ENCODE data around the gene KRTAP11-1. TPM values are rescaled to one million over a fixed set of nuclear protein-coding genes. Genes with fewer than 3 reads are reported as not detected.
A peak's percentile ranks its signal among the peaks of the same experiment; 100 is the strongest.

The KRTAP11-1 gene
- total RNA-seq, 2 experiments from 2014 or later = not detected

- intact Hi-C loops (cut with micrococcal nuclease) = no loop called here
- H3K36me3 Mint-ChIP-seq (ENCODE audit: low read depth) = no peaks in the 10 kb centered on the region
- ChIA-PET POLR2A (no interaction called here), CTCF (interaction anchor here (0.7 to 1.5 kb wide), 8 partner anchors 8 to 247 kb away, joined by 3 to 9 read pairs (median 4); no protein-coding TSS in a partner anchor)
- H3K4me3 Mint-ChIP-seq = no peak overlapping the region
- ATAC-seq (peak; percentile 70), DNase-seq (peak; percentile 62)
- no peaks in the 10 kb centered on the region for H3K4me1 Mint-ChIP-seq (ENCODE audit: low read depth)
- H3K27me3 Mint-ChIP-seq = peaks cover 3% of the 10 kb centered on the region
- H3K27ac Mint-ChIP-seq = no peak overlapping the region
- peak; percentile 61 for TF ChIP-seq CTCF (IDR thresholded peaks at IDR 0.05)
- no peaks in the 10 kb centered on the region for H3K9me3 Mint-ChIP-seq
Measured at GRCh38 chr21:30839304-30839703, 42.1 kb downstream of the KRTAP11-1 start.

- CTCF ChIA-PET = interaction anchor here (1.4 to 1.5 kb wide), 2 partner anchors 10 to 53 kb away, joined by 3 to 7 read pairs; no protein-coding TSS in a partner anchor
- Mint-ChIP-seq H3K36me3 (ENCODE audit: low read depth) (no peaks in the 10 kb centered on the region), H3K4me1 (ENCODE audit: low read depth) (no peaks in the 10 kb centered on the region), H3K9me3 (no peaks in the 10 kb centered on the region), H3K4me3 (no peak overlapping the region), H3K27me3 (peaks cover 6% of the 10 kb centered on the region), H3K27ac (no peak overlapping the region)
- DNase-seq (no peak), ATAC-seq (no peak)
- intact Hi-C loops (cut with micrococcal nuclease) = no loop called here
- TF ChIP-seq CTCF (IDR thresholded peaks at IDR 0.05) = no peak
- POLR2A ChIA-PET = no interaction called here
Measured at GRCh38 chr21:30838536-30838935, 42.8 kb downstream of the KRTAP11-1 start.

- Mint-ChIP-seq H3K4me3 (no peak overlapping the region), H3K27ac (no peak overlapping the region)
Measured at GRCh38 chr21:30831194-30831765, 50.1 kb downstream of the KRTAP11-1 start.

More at GRCh38 chr21:30831194-30831765, 50.1 kb downstream of the KRTAP11-1 start:
- peak; percentile 88 for TF ChIP-seq CTCF (IDR thresholded peaks at IDR 0.05)
- Mint-ChIP-seq H3K27me3 (peaks cover 10% of the 10 kb centered on the region), H3K9me3 (no peaks in the 10 kb centered on the region), H3K36me3 (ENCODE audit: low read depth) (no peaks in the 10 kb centered on the region), H3K4me1 (ENCODE audit: low read depth) (no peaks in the 10 kb centered on the region)
- intact Hi-C loops (cut with micrococcal nuclease) = loop anchor here (1.0 kb wide), 1 partner anchor 255 kb away; no protein-coding TSS in a partner anchor
- CTCF ChIA-PET = interaction anchor here (0.7 to 1.8 kb wide), 16 partner anchors 8 to 325 kb away, joined by 3 to 8 read pairs (median 4); no protein-coding TSS in a partner anchor
- DNase-seq (peak; percentile 65), ATAC-seq (peak; percentile 55)
- POLR2A ChIA-PET = no interaction called here

Other genes starting within 250 kb of the KRTAP11-1 start
- gene KRTAP20-2, start 246.4 kb downstream of the KRTAP11-1 start, total RNA-seq = not detected
- gene KRTAP20-3, start 238.7 kb downstream of the KRTAP11-1 start, total RNA-seq = not detected
- gene KRTAP21-3, start 162.8 kb downstream of the KRTAP11-1 start, total RNA-seq = not detected
- gene KRTAP21-2, start 134.3 kb downstream of the KRTAP11-1 start, total RNA-seq = not detected
- gene KRTAP21-1, start 126.2 kb downstream of the KRTAP11-1 start, total RNA-seq = not detected
- not detected for gene KRTAP8-1, start 68.3 kb downstream of the KRTAP11-1 start, total RNA-seq
- gene KRTAP7-1, start 51.8 kb downstream of the KRTAP11-1 start, total RNA-seq = not detected
- not detected for gene KRTAP19-8, start 156.9 kb upstream of the KRTAP11-1 start, total RNA-seq